22Rv1 (cell line): ENCODE results near the gene MAGI2.

Experiments
- ZFX ChIP-seq: fragments of 450-650 bp; IDR thresholded peaks from 2 replicates; pipeline ENCODE4 v1.6.1; 2017; ENCODE audit warnings: antibody characterized with exemption, borderline replicate concordance
- TF ChIP-seq, protein P1 (sequence below): fragments of 450-650 bp; IDR thresholded peaks from 2 replicates; pipeline ENCODE4 v1.5.1; 2017; ENCODE audit warnings: mild to moderate bottlenecking

GRCh38 chr7:78011642-78012041 is 1441.8 kb downstream of the MAGI2 start:
- TF ChIP-seq, protein P1, sequence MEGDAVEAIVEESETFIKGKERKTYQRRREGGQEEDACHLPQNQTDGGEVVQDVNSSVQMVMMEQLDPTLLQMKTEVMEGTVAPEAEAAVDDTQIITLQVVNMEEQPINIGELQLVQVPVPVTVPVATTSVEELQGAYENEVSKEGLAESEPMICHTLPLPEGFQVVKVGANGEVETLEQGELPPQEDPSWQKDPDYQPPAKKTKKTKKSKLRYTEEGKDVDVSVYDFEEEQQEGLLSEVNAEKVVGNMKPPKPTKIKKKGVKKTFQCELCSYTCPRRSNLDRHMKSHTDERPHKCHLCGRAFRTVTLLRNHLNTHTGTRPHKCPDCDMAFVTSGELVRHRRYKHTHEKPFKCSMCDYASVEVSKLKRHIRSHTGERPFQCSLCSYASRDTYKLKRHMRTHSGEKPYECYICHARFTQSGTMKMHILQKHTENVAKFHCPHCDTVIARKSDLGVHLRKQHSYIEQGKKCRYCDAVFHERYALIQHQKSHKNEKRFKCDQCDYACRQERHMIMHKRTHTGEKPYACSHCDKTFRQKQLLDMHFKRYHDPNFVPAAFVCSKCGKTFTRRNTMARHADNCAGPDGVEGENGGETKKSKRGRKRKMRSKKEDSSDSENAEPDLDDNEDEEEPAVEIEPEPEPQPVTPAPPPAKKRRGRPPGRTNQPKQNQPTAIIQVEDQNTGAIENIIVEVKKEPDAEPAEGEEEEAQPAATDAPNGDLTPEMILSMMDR = no peak
- no peak for TF ChIP-seq ZFX
